ENCODE measurements around the gene OR2H1.
"Not testable (repeated sequence)": the region's sequence is repeated elsewhere in the genome, so short reads cannot be mapped to it uniquely, and the experiment has no call there.

The OR2H1 gene

GRCh38 chr6:29425075-29425474 is 31.9 kb upstream of the OR2H1 start:
- ATAC-seq (ENCODE audit: low read depth) (no peak), DNase-seq (ENCODE audit: low spot score) (no peak)
- no peak for TF ChIP-seq CTCF (IDR thresholded peaks at IDR 0.05; ENCODE audit: poor library complexity, severe bottlenecking)
- Histone ChIP-seq H3K27me3 (ENCODE audit: insufficient read depth, poor library complexity, severe bottlenecking) (peaks cover 27% of the 10 kb centered on the region), H3K4me1 (ENCODE audit: insufficient read depth, poor library complexity, severe bottlenecking) (no peaks in the 10 kb centered on the region), H3K36me3 (ENCODE audit: low read depth) (no peaks in the 10 kb centered on the region), H3K4me3 (ENCODE audit: severe bottlenecking) (no peak overlapping the region), H3K9me3 (ENCODE audit: severe bottlenecking) (no peaks in the 10 kb centered on the region), H3K27ac (ENCODE audit: poor library complexity, severe bottlenecking) (no peak overlapping the region)

- Histone ChIP-seq H3K4me3 (ENCODE audit: severe bottlenecking) (no peak overlapping the region), H3K27ac (ENCODE audit: poor library complexity, severe bottlenecking) (no peak overlapping the region), H3K9me3 (ENCODE audit: severe bottlenecking) (no peaks in the 10 kb centered on the region), H3K4me1 (ENCODE audit: insufficient read depth, poor library complexity, severe bottlenecking) (no peaks in the 10 kb centered on the region), H3K27me3 (ENCODE audit: insufficient read depth, poor library complexity, severe bottlenecking) (peaks cover 34% of the 10 kb centered on the region), H3K36me3 (ENCODE audit: low read depth) (no peaks in the 10 kb centered on the region)
- ATAC-seq (ENCODE audit: low read depth) = peak; percentile 45; the same call in 1 of the 3 replicates
- TF ChIP-seq CTCF (IDR thresholded peaks at IDR 0.05; ENCODE audit: poor library complexity, severe bottlenecking) = no peak
- DNase-seq (ENCODE audit: low spot score) = no peak
Observed at GRCh38 chr6:29426654-29427053, 30.3 kb upstream of the OR2H1 start.

- H3K27me3 ChIP-seq (ENCODE audit: insufficient read depth, poor library complexity, severe bottlenecking) = peaks cover 58% of the 10 kb centered on the region
- not testable (repeated sequence) for H3K4me3 ChIP-seq (ENCODE audit: severe bottlenecking); H3K4me1 ChIP-seq (ENCODE audit: insufficient read depth, poor library complexity, severe bottlenecking); DNase-seq (ENCODE audit: low spot score); H3K9me3 ChIP-seq (ENCODE audit: severe bottlenecking); H3K27ac ChIP-seq (ENCODE audit: poor library complexity, severe bottlenecking); ATAC-seq (ENCODE audit: low read depth); H3K36me3 ChIP-seq (ENCODE audit: low read depth)
- peak; percentile 53 for TF ChIP-seq CTCF (IDR thresholded peaks at IDR 0.05; ENCODE audit: poor library complexity, severe bottlenecking)
Observed at GRCh38 chr6:29436730-29437129, 20.2 kb upstream of the OR2H1 start.

- H3K4me3 ChIP-seq (ENCODE audit: severe bottlenecking) = no peak within 1 kb of the TSS
- no peak for TF ChIP-seq CTCF (IDR thresholded peaks at IDR 0.05; ENCODE audit: poor library complexity, severe bottlenecking)
- H3K4me1 ChIP-seq (ENCODE audit: insufficient read depth, poor library complexity, severe bottlenecking) = no peaks in the 10 kb centered on the region
- peaks cover 2% of the 10 kb centered on the region for H3K9me3 ChIP-seq (ENCODE audit: severe bottlenecking)
- no peaks in the 10 kb centered on the region for H3K36me3 ChIP-seq (ENCODE audit: low read depth)
- H3K27ac ChIP-seq (ENCODE audit: poor library complexity, severe bottlenecking) = no peak within 1 kb of the TSS
- peaks cover 40% of the 10 kb centered on the region for H3K27me3 ChIP-seq (ENCODE audit: insufficient read depth, poor library complexity, severe bottlenecking)
- DNase-seq (ENCODE audit: low spot score) = no peak
- ATAC-seq (ENCODE audit: low read depth) = no peak
Observed at GRCh38 chr6:29439006-29439405, 17.9 kb upstream of the OR2H1 start, which contains the start of gene OR10C1. TSS of gene OR10C1 (plus strand) at chr6:29439306. CDS start at chr6:29440016, 710 bp downstream.

- Histone ChIP-seq H3K36me3 (ENCODE audit: low read depth) (no peaks in the 10 kb centered on the region), H3K27me3 (ENCODE audit: insufficient read depth, poor library complexity, severe bottlenecking) (peaks cover 16% of the 10 kb centered on the region), H3K27ac (ENCODE audit: poor library complexity, severe bottlenecking) (no peak overlapping the region), H3K9me3 (ENCODE audit: severe bottlenecking) (peaks cover 2% of the 10 kb centered on the region), H3K4me3 (ENCODE audit: severe bottlenecking) (no peak overlapping the region), H3K4me1 (ENCODE audit: insufficient read depth, poor library complexity, severe bottlenecking) (no peaks in the 10 kb centered on the region)
- no peak for TF ChIP-seq CTCF (IDR thresholded peaks at IDR 0.05; ENCODE audit: poor library complexity, severe bottlenecking)
- DNase-seq (ENCODE audit: low spot score) = no peak
- ATAC-seq (ENCODE audit: low read depth) = no peak
Observed at GRCh38 chr6:29442719-29443118, 14.2 kb upstream of the OR2H1 start.

- not testable (repeated sequence) for H3K9me3 ChIP-seq (ENCODE audit: severe bottlenecking); ATAC-seq (ENCODE audit: low read depth); H3K36me3 ChIP-seq (ENCODE audit: low read depth); DNase-seq (ENCODE audit: low spot score); H3K27ac ChIP-seq (ENCODE audit: poor library complexity, severe bottlenecking); H3K27me3 ChIP-seq (ENCODE audit: insufficient read depth, poor library complexity, severe bottlenecking); H3K4me3 ChIP-seq (ENCODE audit: severe bottlenecking); H3K4me1 ChIP-seq (ENCODE audit: insufficient read depth, poor library complexity, severe bottlenecking)
Observed at GRCh38 chr6:29444031-29444430, 12.9 kb upstream of the OR2H1 start.

All from RWPE2 (cell line).